B cell (primary cell): ENCODE results near the gene WNK2. TPM values are rescaled to one million over a fixed set of nuclear protein-coding genes. Genes with fewer than 3 reads are reported as not detected.

Experiments used
- ATAC-seq: fragments of 200-7000 bp; cut with Tn5 transposase; one replicate; pipeline ENCODE4 v1.10.0; 2021; ENCODE audit warnings: low read depth, mild to moderate bottlenecking, moderate number of reproducible peaks, moderate library complexity
- CTCF ChIA-PET: fragments of 350-600 bp; sonication (Branson Sonifier 250); formaldehyde crosslinking; loops from one replicate; lab custom pipeline; 2021; ENCODE audit warnings: antibody characterized with exemption, inconsistent platforms; lab: Charles Lee
- POLR2A ChIA-PET: fragments of 350-600 bp; sonication (Branson Sonifier 250); formaldehyde crosslinking; loops from one replicate; lab custom pipeline; 2021; ENCODE audit warnings: antibody characterized with exemption; lab: Charles Lee
- DNase-seq: peaks from one replicate; pipeline ENCODE4 v3.0.0; 2013
- H2AFZ ChIP-seq: 2 replicates; pipeline ENCODE4 v1.6.1; 2012; ENCODE audit warnings: mild to moderate bottlenecking, low read depth, low read length; ENCODE audit not compliant: insufficient read depth, poor library complexity, severe bottlenecking
- H3K27ac ChIP-seq, 2 donors: 1 replicate in 1 of 2; 2 replicates in 1 of 2; pipeline ENCODE4 v1.5.1; 2012 to 2013; ENCODE audit warnings: low read length in 2 of 2, mild to moderate bottlenecking in 2 of 2, moderate library complexity in 1 of 2
- H3K27me3 ChIP-seq, 4 experiments: fragments of 200-600 bp in 1 of 4; sonication (generic) in 1 of 4; replicated peaks in 1 of 4; 1 replicate in 2 of 4; 2 replicates in 2 of 4; pipeline versions ENCODE4 v1.6.1 to v1.7.0; 2013 to 2016; ENCODE audit warnings: low read length in 3 of 4, mild to moderate bottlenecking in 2 of 4, mixed read lengths in 1 of 4, moderate library complexity in 1 of 4; ENCODE audit not compliant: insufficient read depth in 4 of 4, control insufficient read depth in 3 of 4; ENCODE audit errors: control extremely low read depth in 1 of 4
- H3K36me3 ChIP-seq, 2 experiments: replicated peaks in 1 of 2; 1 replicate in 1 of 2; 2 replicates in 1 of 2; pipeline versions ENCODE4 v1.6.1 to v1.7.1; 2013; ENCODE audit warnings: low read length in 1 of 2; ENCODE audit not compliant: insufficient read depth in 2 of 2, control insufficient read depth in 1 of 2; ENCODE audit errors: control extremely low read depth in 1 of 2, extremely low read depth in 1 of 2
- H3K4me1 ChIP-seq, 2 donors: fragments of 200-600 bp in 1 of 2; sonication (generic) in 1 of 2; 1 replicate in 1 of 2; 2 replicates in 1 of 2; pipeline versions ENCODE4 v1.5.1 to v1.6.1; 2013 to 2017; ENCODE audit warnings: low read length in 2 of 2; ENCODE audit not compliant: control insufficient read depth in 2 of 2, insufficient read depth in 2 of 2
- H3K4me2 ChIP-seq: replicated peaks from 2 replicates; pipeline ENCODE3; 2012; ENCODE audit warnings: mild to moderate bottlenecking, low read depth, low read length; ENCODE audit not compliant: poor library complexity, severe bottlenecking
- H3K4me3 ChIP-seq, 5 experiments: fragments of 200-600 bp in 1 of 5; sonication (generic) in 1 of 5; 1 replicate in 3 of 5; 2 replicates in 2 of 5; pipeline versions ENCODE4 v1.5.1 to v1.7.0; 2011 to 2016; ENCODE audit warnings: low read length in 4 of 5, mild to moderate bottlenecking in 4 of 5, low read depth in 2 of 5, control low read depth in 1 of 5, moderate library complexity in 1 of 5; ENCODE audit not compliant: insufficient read depth in 1 of 5; ENCODE audit errors: control extremely low read depth in 1 of 5, extremely low read depth in 1 of 5
- H3K79me2 ChIP-seq: fragments of 200-600 bp; sonication (generic); one replicate; pipeline ENCODE4 v1.6.0; 2016; ENCODE audit warnings: low read length; ENCODE audit not compliant: control insufficient read depth, insufficient read depth
- H3K9ac ChIP-seq: fragments of 200-600 bp; sonication (generic); 2 replicates; pipeline ENCODE4 v1.6.1; 2017; ENCODE audit warnings: mild to moderate bottlenecking, low read length, moderate library complexity
- H3K9me3 ChIP-seq, 3 donors: one replicate each; pipeline versions ENCODE4 v1.6.1 to v1.7.1; 2013; ENCODE audit warnings: low read length in 2 of 3; ENCODE audit not compliant: control insufficient read depth in 2 of 3, insufficient read depth in 1 of 3; ENCODE audit errors: control extremely low read depth in 1 of 3
- H4K20me1 ChIP-seq: 2 replicates; pipeline ENCODE4 v1.6.0; 2012; ENCODE audit warnings: mild to moderate bottlenecking, low read length; ENCODE audit not compliant: insufficient read depth, control insufficient read depth, poor library complexity, severe bottlenecking
- H3K27ac Mint-ChIP-seq: one replicate; pipeline ENCODE4 v1.8.0; 2021; ENCODE audit warnings: mixed read lengths
- H3K27me3 Mint-ChIP-seq: one replicate; pipeline ENCODE4 v1.8.0; 2021; ENCODE audit warnings: mixed read lengths
- H3K4me1 Mint-ChIP-seq: one replicate; pipeline ENCODE4 v1.8.0; 2021; ENCODE audit warnings: mixed read lengths
- H3K4me3 Mint-ChIP-seq: one replicate; pipeline ENCODE4 v1.8.0; 2021; ENCODE audit warnings: mixed read lengths
- H3K9me3 Mint-ChIP-seq: one replicate; pipeline ENCODE4 v1.8.0; 2022; ENCODE audit warnings: mixed read lengths; ENCODE audit not compliant: insufficient read depth
- CTCF ChIP-seq: fragments of 200-600 bp; IDR thresholded peaks from one replicate; pipeline ENCODE4 v1.8.0; 2022; ENCODE audit warnings: antibody characterized with exemption, mild to moderate bottlenecking
- EZH2 ChIP-seq: IDR thresholded peaks from 2 replicates; pipeline ENCODE4 v1.6.1; 2012; ENCODE audit warnings: borderline replicate concordance, low read depth, mild to moderate bottlenecking, moderate library complexity, low read length; ENCODE audit not compliant: insufficient read depth, poor library complexity, severe bottlenecking
- WGBS: methylation state at CpG from one replicate; pipeline ENCODE4 v1.1.5; 2013; ENCODE audit warnings: missing lambda C conversion rate; ENCODE audit not compliant: insufficient coverage; 5-methylcytosine and 5-hydroxymethylcytosine counted together
- intact Hi-C: fragments of 100-400 bp; cut with micrococcal nuclease; formaldehyde crosslinking; loops from one replicate; pipeline ENCODE4 v1.10.0; 2022
- polyA plus RNA-seq: library from polyadenylated mRNA; depleted of rRNA; stranded (reverse); fragments of >200 nt; gene quantifications from 2 replicates; pipeline ENCODE4 v1.2.3, GENCODE V29; 2012
- total RNA-seq, 2 donors: library from RNA; stranded (reverse); fragments of 120-200 nt in 1 of 2; gene quantifications; 1 replicate in 1 of 2; 2 replicates in 1 of 2; pipeline versions ENCODE4 v1.2.3 to v1.2.4, GENCODE V29; 2013 to 2022

WNK2 gene
- total and polyA plus RNA-seq, 2 donors (not counting 1 experiment from before 2014, with no cell fraction given): 0.49 TPM; not detected in 1

- Histone ChIP-seq H2AFZ (no peak overlapping the region), H3K4me1 (peaks cover 0 to 4% of the 10 kb centered on the region in 2 donors), H3K27me3 (peaks cover 0 to 2% (median 0%) of the 10 kb centered on the region in 4 experiments), H3K4me3 (no peak overlapping the region), H3K4me2 (no peak overlapping the region), H3K27ac (no peak overlapping the region), H3K9ac (no peak overlapping the region), H3K36me3 (no peaks in the 10 kb centered on the region), H3K9me3 (peaks cover 0 to 19% (median 10%) of the 10 kb centered on the region in 3 donors), H3K79me2 (no peaks in the 10 kb centered on the region), H4K20me1 (no peaks in the 10 kb centered on the region)
- H3K4me3 Mint-ChIP-seq: no peak overlapping the region
- no peak for DNase-seq
- H3K27ac Mint-ChIP-seq: no peak overlapping the region
- peaks cover 12% of the 10 kb centered on the region for H3K27me3 Mint-ChIP-seq
- TF ChIP-seq EZH2: no peak
- TF ChIP-seq CTCF: no peak
- H3K4me1 Mint-ChIP-seq: peaks cover 4% of the 10 kb centered on the region
- no peak for ATAC-seq
- no peaks in the 10 kb centered on the region for H3K9me3 Mint-ChIP-seq
- 100% methylated on average over 2 of the region's 6 CpGs for WGBS
- intact Hi-C loops: no loop called here
- POLR2A ChIA-PET: no interaction called here
- CTCF ChIA-PET: no interaction called here
These were observed 34.2 kb downstream of the WNK2 start for GRCh38 chr9:93218161-93218560.

GRCh38 chr9:93218671-93219420, 34.9 kb downstream of the WNK2 start:
- H3K9me3 Mint-ChIP-seq: no peaks in the 10 kb centered on the region
- H3K4me3 Mint-ChIP-seq: no peak overlapping the region
- ChIA-PET POLR2A (no interaction called here), CTCF (no interaction called here)
- Histone ChIP-seq H3K9ac (no peak overlapping the region), H3K36me3 (no peaks in the 10 kb centered on the region), H3K79me2 (no peaks in the 10 kb centered on the region), H3K4me2 (no peak overlapping the region), H3K9me3 (peaks cover 0 to 19% (median 10%) of the 10 kb centered on the region in 3 donors), H2AFZ (no peak overlapping the region), H4K20me1 (no peaks in the 10 kb centered on the region), H3K4me3 (no peak overlapping the region), H3K27me3 (peaks cover 0 to 9% (median 0%) of the 10 kb centered on the region in 4 experiments), H3K4me1 (peaks cover 0 to 9% of the 10 kb centered on the region in 2 donors), H3K27ac (no peak overlapping the region)
- intact Hi-C loops: no loop called here
- peaks cover 7% of the 10 kb centered on the region for H3K4me1 Mint-ChIP-seq
- DNase-seq: no peak
- no peak for ATAC-seq
- peaks cover 10% of the 10 kb centered on the region for H3K27me3 Mint-ChIP-seq
- 86% methylated on average over 10 of the region's 11 CpGs for WGBS
- TF ChIP-seq EZH2 (no peak), CTCF (no peak)
- no peak overlapping the region for H3K27ac Mint-ChIP-seq
